ENCODE results near the gene ELFN2. TPM values are rescaled to one million over a fixed set of nuclear protein-coding genes. Genes with fewer than 3 reads are reported as not detected.

The ELFN2 gene
- total RNA-seq, 4 donors from 2014 or later, result 0.10 to 0.59 (median 0.31) TPM

DNA sequence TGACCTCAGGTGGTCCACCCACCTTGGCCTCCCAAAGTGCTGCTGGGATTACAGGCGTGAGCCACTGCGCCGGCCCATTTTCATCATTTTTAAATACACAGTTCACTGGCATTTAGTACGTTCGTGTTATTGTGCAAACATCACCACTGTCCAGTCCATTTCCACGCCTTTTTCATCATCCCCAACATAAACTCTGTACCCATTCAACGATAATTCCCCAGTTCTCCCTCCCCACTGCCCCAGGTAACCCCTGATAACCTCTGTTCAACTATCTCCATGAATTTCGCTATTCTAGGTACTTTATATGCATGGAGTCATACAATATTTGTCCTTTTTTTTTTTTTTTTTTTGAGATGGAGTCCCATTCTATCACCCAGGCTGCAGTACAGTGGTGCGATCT, 18.2 kb upstream of the ELFN2 start:
- DNase-seq (ENCODE audit: low spot score in 2 of 2), result no peak
- no peaks in the 10 kb centered on the region for H3K36me3 ChIP-seq
- TF ChIP-seq POLR2AphosphoS5 (IDR thresholded peaks at IDR 0.05) (no peak), EP300 (IDR thresholded peaks at IDR 0.05) (no peak), POLR2A (IDR thresholded peaks at IDR 0.05) (no peak)
- TF ChIP-seq, protein P1, sequence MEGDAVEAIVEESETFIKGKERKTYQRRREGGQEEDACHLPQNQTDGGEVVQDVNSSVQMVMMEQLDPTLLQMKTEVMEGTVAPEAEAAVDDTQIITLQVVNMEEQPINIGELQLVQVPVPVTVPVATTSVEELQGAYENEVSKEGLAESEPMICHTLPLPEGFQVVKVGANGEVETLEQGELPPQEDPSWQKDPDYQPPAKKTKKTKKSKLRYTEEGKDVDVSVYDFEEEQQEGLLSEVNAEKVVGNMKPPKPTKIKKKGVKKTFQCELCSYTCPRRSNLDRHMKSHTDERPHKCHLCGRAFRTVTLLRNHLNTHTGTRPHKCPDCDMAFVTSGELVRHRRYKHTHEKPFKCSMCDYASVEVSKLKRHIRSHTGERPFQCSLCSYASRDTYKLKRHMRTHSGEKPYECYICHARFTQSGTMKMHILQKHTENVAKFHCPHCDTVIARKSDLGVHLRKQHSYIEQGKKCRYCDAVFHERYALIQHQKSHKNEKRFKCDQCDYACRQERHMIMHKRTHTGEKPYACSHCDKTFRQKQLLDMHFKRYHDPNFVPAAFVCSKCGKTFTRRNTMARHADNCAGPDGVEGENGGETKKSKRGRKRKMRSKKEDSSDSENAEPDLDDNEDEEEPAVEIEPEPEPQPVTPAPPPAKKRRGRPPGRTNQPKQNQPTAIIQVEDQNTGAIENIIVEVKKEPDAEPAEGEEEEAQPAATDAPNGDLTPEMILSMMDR (IDR thresholded peaks at IDR 0.05), result no peak
- 86% methylated on average over 9 of the region's 9 CpGs for WGBS
- H3K4me1 ChIP-seq, result peaks cover 5% of the 10 kb centered on the region
- peaks cover 7% of the 10 kb centered on the region for H3K9me3 ChIP-seq
- H3K27ac ChIP-seq, result no peak overlapping the region
- no peak overlapping the region for H3K4me3 ChIP-seq
- peaks cover 84% of the 10 kb centered on the region for H3K27me3 ChIP-seq

DNA sequence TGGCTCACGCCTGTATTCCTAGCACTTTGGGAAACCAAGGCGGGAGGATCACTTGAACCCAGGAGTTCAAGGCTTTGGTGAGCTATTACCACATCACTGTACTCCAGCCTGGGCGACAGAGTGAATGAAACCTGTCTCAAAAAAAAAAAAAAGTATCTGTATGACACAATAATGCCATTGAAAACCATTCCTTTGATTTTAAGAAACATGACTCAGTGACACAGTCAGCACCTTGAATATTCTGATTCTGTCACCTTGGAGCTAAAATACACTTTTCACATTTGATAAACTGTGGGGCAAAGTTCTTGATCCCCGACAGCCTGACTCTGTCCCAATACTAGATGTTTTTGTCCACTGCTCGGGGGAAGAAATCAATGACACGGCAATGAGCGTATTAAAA, 16.7 kb upstream of the ELFN2 start:
- peaks cover 7% of the 10 kb centered on the region for H3K9me3 ChIP-seq
- peaks cover 80% of the 10 kb centered on the region for H3K27me3 ChIP-seq
- DNase-seq (ENCODE audit: low spot score in 2 of 2), result no peak
- no peaks in the 10 kb centered on the region for H3K36me3 ChIP-seq
- 81% methylated on average over 7 of the region's 7 CpGs for WGBS
- peaks cover 5% of the 10 kb centered on the region for H3K4me1 ChIP-seq
- H3K27ac ChIP-seq, result no peak overlapping the region
- TF ChIP-seq POLR2A (IDR thresholded peaks at IDR 0.05) (no peak), EP300 (IDR thresholded peaks at IDR 0.05) (no peak), POLR2AphosphoS5 (IDR thresholded peaks at IDR 0.05) (no peak)
- TF ChIP-seq, protein P1 (IDR thresholded peaks at IDR 0.05), result no peak
- H3K4me3 ChIP-seq, result no peak overlapping the region

DNA sequence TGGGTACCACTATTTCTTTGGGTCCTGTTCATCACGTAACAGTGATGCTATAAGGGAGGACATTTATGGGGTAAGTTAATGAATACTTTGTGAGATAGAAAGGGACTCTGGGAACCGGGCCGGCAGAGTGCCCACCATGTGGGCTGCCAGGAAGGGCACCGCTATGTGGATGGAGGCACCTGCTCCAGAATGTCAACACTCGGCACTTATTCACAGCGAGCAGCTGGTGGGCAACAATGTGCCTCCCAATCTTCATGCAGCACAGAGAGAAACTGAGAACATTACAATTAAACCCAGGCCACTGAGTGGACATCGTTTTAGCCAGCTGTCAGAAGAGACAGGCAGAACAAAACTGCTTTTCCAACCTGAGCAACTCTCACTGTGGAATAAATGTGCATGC, 15.8 kb upstream of the ELFN2 start:
- Histone ChIP-seq H3K4me1 (no peaks in the 10 kb centered on the region), H3K27me3 (peaks cover 78% of the 10 kb centered on the region), H3K9me3 (peaks cover 7% of the 10 kb centered on the region), H3K4me3 (no peak overlapping the region), H3K36me3 (no peaks in the 10 kb centered on the region), H3K27ac (no peak overlapping the region)
- no peak for DNase-seq (ENCODE audit: low spot score in 2 of 2)
- TF ChIP-seq POLR2AphosphoS5 (IDR thresholded peaks at IDR 0.05) (no peak), POLR2A (IDR thresholded peaks at IDR 0.05) (no peak), EP300 (IDR thresholded peaks at IDR 0.05) (no peak)
- TF ChIP-seq, protein P1 (IDR thresholded peaks at IDR 0.05), result no peak
- 78% methylated on average over 7 of the region's 7 CpGs for WGBS

DNA sequence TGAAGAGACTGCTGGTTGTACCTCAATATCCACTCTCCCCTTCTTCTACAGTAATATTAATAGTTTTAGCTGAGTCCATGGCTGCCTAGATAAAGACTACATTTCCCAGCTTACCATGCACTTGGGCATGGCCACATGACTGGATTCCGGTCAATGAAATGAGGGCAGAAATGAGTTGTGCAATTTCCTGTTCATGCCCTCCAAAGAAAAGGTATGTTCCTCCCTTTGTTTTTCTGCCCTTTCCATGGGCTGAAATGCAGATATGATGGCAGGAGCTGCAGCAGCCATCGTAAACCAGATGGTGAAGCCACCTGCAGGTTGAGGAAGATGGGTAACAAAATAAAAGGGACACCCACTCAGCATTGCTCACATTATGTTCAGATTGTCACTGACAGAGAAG, 15.3 kb upstream of the ELFN2 start:
- Histone ChIP-seq H3K36me3 (no peaks in the 10 kb centered on the region), H3K9me3 (peaks cover 7% of the 10 kb centered on the region), H3K27ac (no peak overlapping the region), H3K27me3 (peaks cover 78% of the 10 kb centered on the region), H3K4me3 (no peak overlapping the region), H3K4me1 (no peaks in the 10 kb centered on the region)
- no peak for DNase-seq (ENCODE audit: low spot score in 2 of 2)
- 81% methylated on average over 2 of the region's 2 CpGs for WGBS
- no peak for TF ChIP-seq POLR2AphosphoS5 (IDR thresholded peaks at IDR 0.05)
- TF ChIP-seq POLR2A (IDR thresholded peaks at IDR 0.05), result no peak

DNA sequence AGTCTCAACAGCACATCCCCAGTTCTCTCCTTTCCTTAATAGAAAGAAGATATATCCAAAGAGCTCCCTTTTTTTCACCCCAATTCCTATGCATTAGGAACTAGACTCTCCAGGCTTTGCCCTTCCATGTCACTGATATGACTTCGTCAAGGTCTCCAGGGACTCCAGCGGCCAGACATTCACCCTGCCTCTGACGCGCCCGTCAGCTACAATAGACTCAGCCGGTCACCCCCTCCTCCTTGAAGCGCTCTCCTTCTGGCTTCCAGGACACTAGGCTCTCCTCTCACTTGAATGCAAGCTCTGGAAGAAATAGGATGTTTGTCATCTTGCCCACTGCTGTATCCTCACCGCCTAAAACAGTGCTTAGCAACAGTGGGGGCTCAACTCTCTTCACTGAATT, 14.9 kb upstream of the ELFN2 start:
- no peak for DNase-seq (ENCODE audit: low spot score in 2 of 2)
- H3K4me3 ChIP-seq, result no peak overlapping the region
- peaks cover 78% of the 10 kb centered on the region for H3K27me3 ChIP-seq
- WGBS, result 72% methylated on average over 8 of the region's 8 CpGs
- no peaks in the 10 kb centered on the region for H3K4me1 ChIP-seq
- no peaks in the 10 kb centered on the region for H3K36me3 ChIP-seq
- TF ChIP-seq EP300 (IDR thresholded peaks at IDR 0.05) (no peak), POLR2AphosphoS5 (IDR thresholded peaks at IDR 0.05) (no peak), POLR2A (IDR thresholded peaks at IDR 0.05) (no peak)
- TF ChIP-seq, protein P1 (IDR thresholded peaks at IDR 0.05), result no peak
- H3K9me3 ChIP-seq, result peaks cover 7% of the 10 kb centered on the region
- no peak overlapping the region for H3K27ac ChIP-seq

DNA sequence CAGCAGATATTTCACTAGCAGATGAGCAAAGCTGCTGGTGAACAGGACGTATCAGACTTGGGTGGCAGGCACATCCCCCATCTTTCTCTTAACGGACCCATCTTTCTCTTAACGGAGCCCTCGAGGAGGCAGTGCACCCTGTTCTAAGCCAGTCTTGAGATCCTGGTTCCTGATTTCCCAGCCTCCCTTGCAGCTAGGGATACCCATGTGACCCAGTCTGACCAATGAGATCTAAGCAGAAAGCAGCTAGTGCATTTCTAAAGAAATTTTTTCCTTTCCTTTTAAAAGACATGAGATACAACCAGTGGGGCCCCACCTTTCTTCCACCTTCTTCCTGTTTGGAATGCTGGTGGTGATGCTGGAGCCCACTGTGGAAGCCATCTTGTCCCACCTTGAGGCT, 13.6 kb upstream of the ELFN2 start:
- WGBS, result 88% methylated on average over 4 of the region's 4 CpGs
- no peak overlapping the region for H3K4me3 ChIP-seq
- no peak for DNase-seq (ENCODE audit: low spot score in 2 of 2)

More for the DNA sequence above, 13.6 kb upstream of the ELFN2 start:
- H3K4me1 ChIP-seq, result no peaks in the 10 kb centered on the region
- H3K27me3 ChIP-seq, result peaks cover 73% of the 10 kb centered on the region
- TF ChIP-seq POLR2A (IDR thresholded peaks at IDR 0.05) (no peak), POLR2AphosphoS5 (IDR thresholded peaks at IDR 0.05) (no peak), EP300 (IDR thresholded peaks at IDR 0.05) (no peak)
- TF ChIP-seq, protein P1 (IDR thresholded peaks at IDR 0.05), result no peak
- peaks cover 7% of the 10 kb centered on the region for H3K9me3 ChIP-seq
- H3K36me3 ChIP-seq, result no peaks in the 10 kb centered on the region
- H3K27ac ChIP-seq, result no peak overlapping the region
